ENCODE measurements around the gene ZNF236. TPM values are rescaled to one million over a fixed set of nuclear protein-coding genes. Genes with fewer than 3 reads are reported as not detected.
A peak's percentile ranks its signal among the peaks of the same experiment; 100 is the strongest.

The ZNF236 gene
- polyA plus RNA-seq, 2 of the 4 experiments (the other 2 are of a cell fraction): 2.6 to 7.8 TPM

GRCh38 chr18:77013811-77014521, 191.6 kb downstream of the ZNF236 start:
- Histone ChIP-seq H3K4me2 (no peak overlapping the region), H3K4me3 (no peak overlapping the region), H3K27ac (no peak overlapping the region), H3K4me1 (no peaks in the 10 kb centered on the region), H3K9me3 (no peaks in the 10 kb centered on the region)
- TF ChIP-seq ZSCAN20 (CRISPR knock-in tag; IDR thresholded peaks at IDR 0.05) (no peak), NR3C1 (IDR thresholded peaks at IDR 0.05) (no peak), MAZ (IDR thresholded peaks at IDR 0.05; ENCODE audit: borderline replicate concordance, low read depth, low read length) (no peak), SREBF2 (IDR thresholded peaks at IDR 0.05) (no peak), BHLHE40 (IDR thresholded peaks at IDR 0.05; ENCODE audit: low read depth, low read length) (no peak), CBX2 (IDR thresholded peaks at IDR 0.05; ENCODE audit: borderline replicate concordance, low read depth) (no peak), ELK1 (IDR thresholded peaks at IDR 0.05; ENCODE audit: low read depth, low read length) (no peak), NPAS2 (CRISPR knock-in tag; IDR thresholded peaks at IDR 0.05; ENCODE audit: borderline replicate concordance) (no peak)
- ChIA-PET POLR2A (no interaction called here), CTCF (interaction anchor here (1.0 to 2.0 kb wide), 3 partner anchors 10 to 198 kb away, joined by 3 to 11 read pairs (median 6); no protein-coding TSS in a partner anchor)
- WGBS (ENCODE audit: missing lambda C conversion rate): 90% methylated on average over 18 of the region's 18 CpGs
- FAIRE-seq (no peak), ATAC-seq (no peak), DNase-seq (ENCODE audit: low read depth in 1 of 2, low spot score in 1 of 2) (no peak)

- no peak overlapping the region for H3K4me2 ChIP-seq
- no peak overlapping the region for H3K4me3 ChIP-seq
- H3K4me1 ChIP-seq: no peaks in the 10 kb centered on the region
- H3K27ac ChIP-seq: no peak overlapping the region
- ATAC-seq (no peak), DNase-seq (ENCODE audit: low read depth in 1 of 2, low spot score in 1 of 2) (no peak), FAIRE-seq (no peak)
- TF ChIP-seq CBX2 (IDR thresholded peaks at IDR 0.05; ENCODE audit: borderline replicate concordance, low read depth): no peak
- TF ChIP-seq ZNF302 (CRISPR knock-in tag; IDR thresholded peaks at IDR 0.05): no peak
- TF ChIP-seq SREBF2 (IDR thresholded peaks at IDR 0.05): no peak
- no peak for TF ChIP-seq RCOR1 (IDR thresholded peaks at IDR 0.05; ENCODE audit: low read depth, low read length)
- no peak for TF ChIP-seq KDM5A (IDR thresholded peaks at IDR 0.05)
- no peak for TF ChIP-seq ATOH8 (CRISPR knock-in tag; IDR thresholded peaks at IDR 0.05; ENCODE audit: low read depth)
- no peak for TF ChIP-seq FOSB (CRISPR knock-in tag; IDR thresholded peaks at IDR 0.05)
- no peak for TF ChIP-seq RFX5 (IDR thresholded peaks at IDR 0.05)
- no peak for TF ChIP-seq ZC3H11A (IDR thresholded peaks at IDR 0.05)
- H3K9me3 ChIP-seq: no peaks in the 10 kb centered on the region
- ChIA-PET POLR2A (no interaction called here), CTCF (no interaction called here)
- 94% methylated on average over 5 of the region's 5 CpGs for WGBS (ENCODE audit: missing lambda C conversion rate)
Observed at GRCh38 chr18:77014538-77014937, 192.2 kb downstream of the ZNF236 start.

- H3K9me3 ChIP-seq: no peaks in the 10 kb centered on the region
- FAIRE-seq: no peak
- no peak overlapping the region for H3K4me3 ChIP-seq
- H3K4me2 ChIP-seq: no peak overlapping the region
- no peak overlapping the region for H3K27ac ChIP-seq
- ChIA-PET CTCF (interaction anchor here (1.2 to 1.5 kb wide), 2 partner anchors 15 to 636 kb away, joined by 3 to 6 read pairs; no protein-coding TSS in a partner anchor), POLR2A (no interaction called here)
- TF ChIP-seq USF2 (IDR thresholded peaks at IDR 0.05): no peak
- no peak for TF ChIP-seq POLR2AphosphoS2 (conservative IDR thresholded peaks at IDR 0.05; ENCODE audit: low read length)
- TF ChIP-seq CEBPB (IDR thresholded peaks at IDR 0.05): 0 out of 4 replicates have a peak, but pooled peaks of 1 of the 2 experiments have one; percentile 11
- no peak for TF ChIP-seq ZC3H11A (IDR thresholded peaks at IDR 0.05)
- TF ChIP-seq HDAC2 (IDR thresholded peaks at IDR 0.05): no peak
- TF ChIP-seq SREBF2 (IDR thresholded peaks at IDR 0.05): no peak
- no peak for TF ChIP-seq SMC3 (IDR thresholded peaks at IDR 0.05)
- no peak for TF ChIP-seq NFE2L2 (conservative IDR thresholded peaks at IDR 0.05; ENCODE audit: low read length)
- no peaks in the 10 kb centered on the region for H3K4me1 ChIP-seq
- 86% methylated on average over 4 of the region's 4 CpGs for WGBS (ENCODE audit: missing lambda C conversion rate)
- DNase-seq (ENCODE audit: low read depth in 1 of 2, low spot score in 1 of 2): no peak
- no peak for ATAC-seq
Observed at GRCh38 chr18:77015169-77015568, 192.8 kb downstream of the ZNF236 start.

Data from A549 (cell line).